Measurements from ENCODE around the gene AFDN.

DNA sequence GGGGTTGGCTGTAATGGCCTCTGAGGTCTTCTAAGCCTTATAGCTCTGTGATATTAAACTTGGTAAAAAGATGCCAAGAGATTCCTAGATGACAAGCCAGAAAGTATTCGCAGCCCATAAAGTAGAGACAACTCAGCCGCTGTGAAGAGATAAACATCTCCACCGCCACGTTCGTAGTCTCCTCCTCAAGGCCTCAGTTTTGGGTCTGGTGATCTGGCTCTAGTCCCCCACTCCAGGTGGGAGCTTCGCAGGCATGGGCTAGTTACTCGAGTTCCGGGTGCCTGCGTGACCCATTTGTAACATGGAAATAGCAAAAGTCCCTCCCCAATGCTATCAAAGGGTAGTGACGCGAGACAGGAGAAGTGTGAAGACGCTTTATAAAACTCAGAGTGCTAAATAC lies 28.3 kb upstream of the AFDN start:
- TF ChIP-seq, protein P1, sequence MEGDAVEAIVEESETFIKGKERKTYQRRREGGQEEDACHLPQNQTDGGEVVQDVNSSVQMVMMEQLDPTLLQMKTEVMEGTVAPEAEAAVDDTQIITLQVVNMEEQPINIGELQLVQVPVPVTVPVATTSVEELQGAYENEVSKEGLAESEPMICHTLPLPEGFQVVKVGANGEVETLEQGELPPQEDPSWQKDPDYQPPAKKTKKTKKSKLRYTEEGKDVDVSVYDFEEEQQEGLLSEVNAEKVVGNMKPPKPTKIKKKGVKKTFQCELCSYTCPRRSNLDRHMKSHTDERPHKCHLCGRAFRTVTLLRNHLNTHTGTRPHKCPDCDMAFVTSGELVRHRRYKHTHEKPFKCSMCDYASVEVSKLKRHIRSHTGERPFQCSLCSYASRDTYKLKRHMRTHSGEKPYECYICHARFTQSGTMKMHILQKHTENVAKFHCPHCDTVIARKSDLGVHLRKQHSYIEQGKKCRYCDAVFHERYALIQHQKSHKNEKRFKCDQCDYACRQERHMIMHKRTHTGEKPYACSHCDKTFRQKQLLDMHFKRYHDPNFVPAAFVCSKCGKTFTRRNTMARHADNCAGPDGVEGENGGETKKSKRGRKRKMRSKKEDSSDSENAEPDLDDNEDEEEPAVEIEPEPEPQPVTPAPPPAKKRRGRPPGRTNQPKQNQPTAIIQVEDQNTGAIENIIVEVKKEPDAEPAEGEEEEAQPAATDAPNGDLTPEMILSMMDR (IDR thresholded peaks at IDR 0.05; ENCODE audit: insufficient read depth, low read depth, low read length) = no peak
- no peak for TF ChIP-seq EZH2 (IDR thresholded peaks at IDR 0.05; ENCODE audit: insufficient read depth, low read length)

Measured in astrocyte (in vitro differentiated cells and primary cell).